ENCODE results near the gene KISS1R. TPM values are rescaled to one million over a fixed set of nuclear protein-coding genes. Genes with fewer than 3 reads are reported as not detected.

The KISS1R gene
- total RNA-seq, 1 experiment from 2014 or later = not detected

GRCh38 chr19:919199-920050, 2.3 kb downstream of the KISS1R start:
- no peak for DNase-seq (ENCODE audit: low read depth)

GRCh38 chr19:920051-920864, 3.1 kb downstream of the KISS1R start:
- no peak for DNase-seq (ENCODE audit: low read depth)

- no peak for DNase-seq (ENCODE audit: low read depth)
Observed at GRCh38 chr19:924553-925086, 7.5 kb downstream of the KISS1R start.

GRCh38 chr19:925087-925525, 8.0 kb downstream of the KISS1R start:
- peak; percentile 50 for DNase-seq (ENCODE audit: low read depth)

- DNase-seq (ENCODE audit: low read depth) = peak; percentile 75
Observed at GRCh38 chr19:925526-926322, 8.6 kb downstream of the KISS1R start, which contains the start of gene ARID3A. Gene ARID3A (plus strand): TSS chr19:926035. CDS start chr19:929529, 3,494 bp downstream.

- no peak for DNase-seq (ENCODE audit: low read depth)
Observed at GRCh38 chr19:926323-926588, 9.1 kb downstream of the KISS1R start.

- DNase-seq (ENCODE audit: low read depth) = no peak
Observed at GRCh38 chr19:926589-927350, 9.6 kb downstream of the KISS1R start.

GRCh38 chr19:927351-927779, 10.2 kb downstream of the KISS1R start:
- no peak for DNase-seq (ENCODE audit: low read depth)

GRCh38 chr19:927780-928401, 10.8 kb downstream of the KISS1R start:
- DNase-seq (ENCODE audit: low read depth) = no peak

GRCh38 chr19:928471-929202, 11.5 kb downstream of the KISS1R start:
- no peak for DNase-seq (ENCODE audit: low read depth)

GRCh38 chr19:929203-929890, 12.2 kb downstream of the KISS1R start:
- DNase-seq (ENCODE audit: low read depth) = no peak

GRCh38 chr19:929891-930258, 12.7 kb downstream of the KISS1R start:
- no peak for DNase-seq (ENCODE audit: low read depth)

- no peak for DNase-seq (ENCODE audit: low read depth)
Observed at GRCh38 chr19:931860-932647, 14.9 kb downstream of the KISS1R start.

- no peak for DNase-seq (ENCODE audit: low read depth)
Observed at GRCh38 chr19:932648-933552, 15.8 kb downstream of the KISS1R start.

- DNase-seq (ENCODE audit: low read depth) = no peak
Observed at GRCh38 chr19:933553-933882, 16.4 kb downstream of the KISS1R start.

GRCh38 chr19:934197-934840, 17.2 kb downstream of the KISS1R start:
- no peak for DNase-seq (ENCODE audit: low read depth)
